Transverse colon (tissue), 4 donors: ENCODE data around the gene PHKA2. TPM values are rescaled to one million over a fixed set of nuclear protein-coding genes. Genes with fewer than 3 reads are reported as not detected.
"Not testable (repeated sequence)": the region's sequence is repeated elsewhere in the genome, so short reads cannot be mapped to it uniquely, and the experiment has no call there.

Experiments
- DNase-seq: peaks from one replicate; pipeline ENCODE4 v3.0.0-alpha.2; 2019
- H3K27ac ChIP-seq, 4 donors: fragments of 200-600 bp; sonication (generic); 2 replicates each; pipeline ENCODE4 v1.5.1; 2016 to 2018; ENCODE audit warnings: inconsistent platforms in 4 of 4
- H3K27me3 ChIP-seq: fragments of 200-600 bp; sonication (generic); 2 replicates; pipeline ENCODE4 v1.5.1; 2017; ENCODE audit warnings: inconsistent platforms
- H3K36me3 ChIP-seq, 4 donors: fragments of 200-600 bp; sonication (generic); 2 replicates each; pipeline ENCODE4 v1.5.1; 2017 to 2019; ENCODE audit warnings: inconsistent platforms in 4 of 4
- H3K4me1 ChIP-seq, 4 donors: fragments of 200-600 bp; sonication (generic); 2 replicates each; pipeline ENCODE4 v1.5.1; 2017 to 2020; ENCODE audit warnings: inconsistent platforms in 4 of 4
- H3K4me3 ChIP-seq, 4 donors: fragments of 200-600 bp; sonication (generic); 1 replicate in 1 of 4; 2 replicates in 3 of 4; pipeline versions ENCODE4 v1.5.1 to v1.6.1; 2017 to 2019; ENCODE audit warnings: inconsistent platforms in 4 of 4
- H3K9me3 ChIP-seq, 2 donors: fragments of 200-600 bp; sonication (generic); 2 replicates each; pipeline ENCODE4 v1.5.1; 2017 to 2019; ENCODE audit warnings: inconsistent platforms in 2 of 2
- EP300 ChIP-seq: sonication (generic); formaldehyde crosslinking; IDR thresholded peaks from one replicate; pipeline ENCODE4 v1.6.1; 2017; ENCODE audit warnings: antibody characterized with exemption, low read depth
- POLR2A ChIP-seq: fragments of 450-650 bp; IDR thresholded peaks from one replicate; pipeline ENCODE4 v1.6.1; 2016; ENCODE audit warnings: antibody characterized with exemption, mild to moderate bottlenecking, moderate library complexity
- POLR2AphosphoS5 ChIP-seq, 3 donors: sonication (generic); formaldehyde crosslinking; IDR thresholded peaks; one replicate each; pipeline ENCODE4 v1.6.1; 2016; ENCODE audit warnings: antibody characterized with exemption in 3 of 3
- WGBS, 2 donors: methylation state at CpG; one replicate each; pipeline ENCODE4 v1.1.5; 2018; ENCODE audit warnings: low coverage in 1 of 2; 5-methylcytosine and 5-hydroxymethylcytosine counted together
- in situ Hi-C, 4 donors: fragments of 200-750 bp; cut with MboI; loops; one replicate each; pipeline versions ENCODE4 v1.15.0 to v1.15.1; 2017; ENCODE audit warnings: low sequenced_read_pairs in 3 of 4, low pct_ligation_motif_present in 1 of 4, low pct_unique_long_range_greater_than_20kb in 1 of 4
- intact Hi-C: fragments of 100-400 bp; cut with DNase I; formaldehyde crosslinking; loops from one replicate; pipeline ENCODE4 v1.15.1; 2023; ENCODE audit warnings: low total_unique reads
- small RNA-seq, 4 donors: library from RNA; depleted of rRNA; stranded (forward); fragments of <200 nt; gene quantifications; one replicate each; pipeline ENCODE3, GENCODE V24; 2016
- total RNA-seq, 4 donors: library from RNA; depleted of rRNA; stranded (reverse); fragments of >200 nt; gene quantifications; one replicate each; pipeline ENCODE4 v1.1.0, GENCODE V29; 2016
- TF ChIP-seq, protein P1 (sequence below), 5 experiments: fragments of 200-600 bp in 3 of 5; fragments of 450-650 bp in 2 of 5; sonication (generic) in 3 of 5; IDR thresholded peaks; 1 replicate in 2 of 5; 2 replicates in 3 of 5; pipeline ENCODE4 v1.5.1; 2016 to 2017; ENCODE audit warnings: antibody characterized with exemption in 5 of 5, inconsistent platforms in 3 of 5, mild to moderate bottlenecking in 2 of 5, moderate library complexity in 1 of 5

Gene PHKA2
- total RNA-seq, 4 donors from 2014 or later = 23.8 to 46.4 (median 30.4) TPM

GRCh38 chrX:18864390-18864920, 119.5 kb downstream of the PHKA2 start:
- TF ChIP-seq EP300 = no peak
- 85% methylated on average over 15 of the region's 15 CpGs; no CpG with 5 or more reads in 1 of the 2 donors for WGBS, 2 donors
- Histone ChIP-seq H3K27ac (no peak overlapping the region), H3K36me3 (no peaks in the 10 kb centered on the region), H3K27me3 (no peaks in the 10 kb centered on the region), H3K9me3 (no peaks in the 10 kb centered on the region), H3K4me3 (no peak overlapping the region), H3K4me1 (no peaks in the 10 kb centered on the region)
- intact Hi-C loops = no loop called here
- DNase-seq = no peak
- in situ Hi-C loops = no loop called here

- Histone ChIP-seq H3K4me1 (no peaks in the 10 kb centered on the region), H3K4me3 (no peak overlapping the region), H3K9me3 (no peaks in the 10 kb centered on the region), H3K27ac (no peak overlapping the region), H3K36me3 (no peaks in the 10 kb centered on the region), H3K27me3 (no peaks in the 10 kb centered on the region)
- in situ Hi-C loops (no loop called here), intact Hi-C loops (no loop called here)
- TF ChIP-seq POLR2AphosphoS5 (IDR thresholded peaks at IDR 0.05) (no peak), EP300 (no peak), POLR2A (no peak)
- TF ChIP-seq, protein P1, sequence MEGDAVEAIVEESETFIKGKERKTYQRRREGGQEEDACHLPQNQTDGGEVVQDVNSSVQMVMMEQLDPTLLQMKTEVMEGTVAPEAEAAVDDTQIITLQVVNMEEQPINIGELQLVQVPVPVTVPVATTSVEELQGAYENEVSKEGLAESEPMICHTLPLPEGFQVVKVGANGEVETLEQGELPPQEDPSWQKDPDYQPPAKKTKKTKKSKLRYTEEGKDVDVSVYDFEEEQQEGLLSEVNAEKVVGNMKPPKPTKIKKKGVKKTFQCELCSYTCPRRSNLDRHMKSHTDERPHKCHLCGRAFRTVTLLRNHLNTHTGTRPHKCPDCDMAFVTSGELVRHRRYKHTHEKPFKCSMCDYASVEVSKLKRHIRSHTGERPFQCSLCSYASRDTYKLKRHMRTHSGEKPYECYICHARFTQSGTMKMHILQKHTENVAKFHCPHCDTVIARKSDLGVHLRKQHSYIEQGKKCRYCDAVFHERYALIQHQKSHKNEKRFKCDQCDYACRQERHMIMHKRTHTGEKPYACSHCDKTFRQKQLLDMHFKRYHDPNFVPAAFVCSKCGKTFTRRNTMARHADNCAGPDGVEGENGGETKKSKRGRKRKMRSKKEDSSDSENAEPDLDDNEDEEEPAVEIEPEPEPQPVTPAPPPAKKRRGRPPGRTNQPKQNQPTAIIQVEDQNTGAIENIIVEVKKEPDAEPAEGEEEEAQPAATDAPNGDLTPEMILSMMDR (IDR thresholded peaks at IDR 0.05) = no peak
- WGBS, 2 donors = 88% methylated on average over 5 of the region's 5 CpGs; no CpG with 5 or more reads in 1 of the 2 donors
- no peak for DNase-seq
These were observed 122.4 kb downstream of the PHKA2 start for GRCh38 chrX:18861511-18861910.

- no peaks in the 10 kb centered on the region for H3K27me3 ChIP-seq
- no peaks in the 10 kb centered on the region for H3K4me1 ChIP-seq
- no peaks in the 10 kb centered on the region for H3K9me3 ChIP-seq
- no peaks in the 10 kb centered on the region for H3K36me3 ChIP-seq
- no peak overlapping the region for H3K4me3 ChIP-seq
- H3K27ac ChIP-seq = no peak overlapping the region
- intact Hi-C loops (no loop called here), in situ Hi-C loops (no loop called here)
- WGBS, 2 donors = 54% methylated on average over 1 of the region's 1 CpG; no CpG with 5 or more reads in 1 of the 2 donors
- TF ChIP-seq POLR2AphosphoS5 (IDR thresholded peaks at IDR 0.05) (no peak), POLR2A (no peak), EP300 (no peak)
- TF ChIP-seq, protein P1 (IDR thresholded peaks at IDR 0.05) = no peak
- no peak for DNase-seq
These were observed 127.3 kb downstream of the PHKA2 start for GRCh38 chrX:18856645-18856997.

- intact Hi-C loops (no loop called here), in situ Hi-C loops (no loop called here)
- Histone ChIP-seq H3K4me3 (no peak overlapping the region), H3K36me3 (no peaks in the 10 kb centered on the region), H3K4me1 (no peaks in the 10 kb centered on the region), H3K27ac (no peak overlapping the region), H3K27me3 (no peaks in the 10 kb centered on the region), H3K9me3 (no peaks in the 10 kb centered on the region)
- no peak for DNase-seq
- WGBS, 2 donors = 63% methylated on average over 1 of the region's 1 CpG; no CpG with 5 or more reads in 1 of the 2 donors
- TF ChIP-seq POLR2A (no peak), POLR2AphosphoS5 (IDR thresholded peaks at IDR 0.05) (no peak), EP300 (no peak)
- TF ChIP-seq, protein P1 (IDR thresholded peaks at IDR 0.05) = no peak
These were observed 127.8 kb downstream of the PHKA2 start for GRCh38 chrX:18855919-18856644.

GRCh38 chrX:18847901-18848300, 136.0 kb downstream of the PHKA2 start:
- intact Hi-C loops, H3K9me3 ChIP-seq, in situ Hi-C loops, H3K4me1 ChIP-seq, H3K27ac ChIP-seq, DNase-seq, H3K4me3 ChIP-seq, H3K36me3 ChIP-seq, H3K27me3 ChIP-seq: not testable (repeated sequence)
- 70 to 80% methylated on average over 2 to 3 of the region's 3 CpGs for WGBS, 2 donors

Small RNA genes lying within 50 kb of the gene (small RNA-seq; reads per million reads assigned to genes)
- gene RN7SL48P = 0 reads per million in 4 donors

Other genes with a start within 250 kb of the PHKA2 start
- under 1 TPM in 2 of 4 donors, not detected in 2; 0.41 to 0.64 TPM for gene ADGRG2, start 138.4 kb upstream of the PHKA2 start, total RNA-seq